SK-N-DZ (cell line): ENCODE data around the gene STS.
A peak's percentile ranks its signal among the peaks of the same experiment; 100 is the strongest.
"Not testable (repeated sequence)": the region's sequence is repeated elsewhere in the genome, so short reads cannot be mapped to it uniquely, and the experiment has no call there.

ENCODE experiments used
- DNase-seq: peaks from one replicate; pipeline ENCODE4 v3.0.0-alpha.2; 2015; ENCODE audit warnings: low spot score

Gene STS

DNA sequence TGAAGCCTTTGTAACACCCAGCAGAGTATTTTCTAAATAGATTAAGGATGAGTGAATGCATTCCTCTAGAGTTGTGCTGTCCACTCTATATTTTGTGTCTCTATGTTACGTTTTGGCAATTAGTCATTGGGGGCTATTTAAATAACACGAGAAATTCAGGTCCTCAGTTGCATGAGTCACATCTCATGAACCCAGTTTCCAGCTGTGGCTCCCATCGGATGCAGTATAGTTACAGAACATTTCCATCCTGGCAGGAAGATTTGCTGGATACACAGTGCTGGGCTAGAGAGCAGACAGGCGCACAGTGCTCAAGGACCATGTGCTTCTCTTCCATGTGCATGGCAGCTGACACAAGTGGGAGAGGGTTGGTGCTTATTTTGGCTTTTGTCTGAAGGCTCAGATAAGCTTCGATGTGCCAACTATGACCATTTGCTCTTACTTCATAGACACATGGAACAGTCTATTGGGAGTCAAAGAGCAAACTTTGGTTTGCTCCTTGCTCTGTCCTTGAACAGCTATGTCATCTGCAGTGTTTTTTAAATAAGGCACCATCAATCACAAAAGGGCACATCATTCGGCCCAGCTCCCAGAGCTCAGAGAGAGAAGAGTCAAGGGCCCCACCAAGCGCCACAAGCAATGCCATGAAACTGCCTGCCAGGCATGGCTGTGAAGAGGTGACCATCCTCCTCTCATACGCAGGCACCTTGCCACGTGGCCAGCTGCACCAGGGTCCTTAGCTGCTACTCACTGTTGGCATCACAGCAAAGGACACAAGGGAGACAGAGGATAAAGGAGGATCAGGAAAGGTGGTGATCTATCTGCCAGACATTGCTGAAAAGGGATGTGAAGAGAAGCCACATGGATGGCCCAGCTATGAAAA lies 8.1 kb upstream of the STS start:
- DNase-seq: no peak

DNA sequence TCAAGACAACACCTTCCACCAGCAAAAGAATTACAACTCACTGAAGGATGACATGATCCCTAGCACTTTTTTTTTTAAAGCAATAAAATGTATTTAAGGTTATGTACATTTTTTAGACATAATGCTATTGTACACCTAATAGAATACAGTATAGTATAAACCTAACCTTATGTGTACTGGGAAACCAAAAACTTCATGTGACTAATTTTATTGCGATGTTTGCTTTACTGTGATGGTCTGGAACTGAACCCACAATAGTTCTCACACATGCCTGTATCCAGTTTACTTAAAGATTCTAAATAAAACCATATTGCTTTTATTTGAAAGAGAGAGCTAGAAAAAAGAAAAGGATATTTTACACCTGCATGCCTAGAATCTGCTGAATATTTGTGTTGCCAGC lies 4.4 kb upstream of the STS start:
- no peak for DNase-seq

DNA sequence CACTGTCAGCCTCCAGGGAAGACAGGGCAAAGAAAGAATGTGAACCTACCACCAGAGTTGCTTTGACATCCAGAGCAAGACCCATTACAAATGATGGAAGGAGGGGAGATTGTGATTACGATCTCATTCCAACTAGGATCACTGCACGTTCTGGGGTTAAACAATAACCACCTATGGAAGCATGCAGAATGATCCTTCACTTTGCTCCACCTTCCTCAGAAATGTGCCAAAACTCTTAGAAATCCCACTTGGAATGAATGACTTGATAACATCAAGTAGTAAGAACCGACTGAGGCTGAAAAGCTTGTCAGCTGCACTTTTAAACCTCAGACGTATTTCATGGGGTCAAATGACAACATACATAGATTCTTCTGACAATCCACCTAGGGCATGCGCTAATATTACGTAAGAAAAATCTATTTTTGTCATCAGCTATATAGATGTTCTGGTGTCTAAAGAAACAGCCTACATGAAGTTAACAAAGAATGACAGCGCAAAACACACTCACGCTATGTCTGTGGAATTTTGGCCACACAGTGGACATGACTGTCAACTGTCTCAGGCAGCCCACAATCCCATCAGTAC lies 3.5 kb upstream of the STS start:
- DNase-seq: no peak

DNA sequence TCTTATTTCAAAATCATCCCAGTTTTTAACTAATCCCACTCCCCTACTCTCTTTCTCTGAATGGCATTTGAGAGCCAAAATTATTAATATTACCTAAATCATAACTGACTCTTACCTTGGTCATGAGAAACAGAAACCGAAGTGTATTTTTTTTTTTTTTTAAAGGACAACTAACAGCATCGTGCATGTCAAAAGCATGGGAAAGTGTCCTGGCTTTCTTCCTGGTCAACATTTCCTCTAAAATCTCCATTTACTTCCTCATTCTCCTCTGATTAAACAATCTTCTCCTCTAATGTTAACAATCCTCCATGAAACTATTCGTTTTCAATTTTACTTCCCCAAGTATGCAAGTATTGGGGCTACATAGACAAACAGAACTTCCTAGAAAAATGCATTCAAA lies 2.1 kb upstream of the STS start:
- DNase-seq: no peak

DNA sequence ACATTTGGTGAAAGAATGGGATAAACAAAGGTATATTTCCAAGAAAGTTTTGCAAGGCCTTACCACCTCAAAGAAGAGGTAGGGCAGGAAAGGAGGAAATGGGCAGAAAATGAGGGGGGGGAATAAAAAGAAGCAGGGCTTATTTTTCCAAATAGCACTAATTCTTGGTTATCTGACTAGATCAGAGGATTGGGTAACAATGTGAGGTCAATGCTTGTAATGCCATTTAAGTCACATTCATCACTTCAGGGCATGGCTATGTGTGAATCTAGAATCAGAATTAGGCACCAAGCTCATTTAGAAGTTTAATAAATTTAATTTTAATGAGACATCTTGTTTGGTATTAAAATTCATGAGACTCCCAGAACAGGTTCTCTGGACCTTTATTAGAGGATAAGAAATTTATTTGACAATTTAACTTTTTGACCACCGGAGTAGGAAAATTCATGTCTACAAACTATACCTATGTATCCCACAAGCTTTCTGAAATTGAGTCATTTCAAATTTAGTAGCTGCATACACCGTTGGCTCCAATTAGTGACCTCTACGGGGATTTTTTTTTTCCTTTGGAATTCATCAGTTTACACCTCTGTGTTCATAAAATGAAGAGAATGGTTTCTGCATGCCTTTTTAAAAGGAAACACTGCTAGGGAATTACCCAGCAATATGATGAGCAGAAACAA lies 1.4 kb upstream of the STS start:
- DNase-seq: no peak

DNA sequence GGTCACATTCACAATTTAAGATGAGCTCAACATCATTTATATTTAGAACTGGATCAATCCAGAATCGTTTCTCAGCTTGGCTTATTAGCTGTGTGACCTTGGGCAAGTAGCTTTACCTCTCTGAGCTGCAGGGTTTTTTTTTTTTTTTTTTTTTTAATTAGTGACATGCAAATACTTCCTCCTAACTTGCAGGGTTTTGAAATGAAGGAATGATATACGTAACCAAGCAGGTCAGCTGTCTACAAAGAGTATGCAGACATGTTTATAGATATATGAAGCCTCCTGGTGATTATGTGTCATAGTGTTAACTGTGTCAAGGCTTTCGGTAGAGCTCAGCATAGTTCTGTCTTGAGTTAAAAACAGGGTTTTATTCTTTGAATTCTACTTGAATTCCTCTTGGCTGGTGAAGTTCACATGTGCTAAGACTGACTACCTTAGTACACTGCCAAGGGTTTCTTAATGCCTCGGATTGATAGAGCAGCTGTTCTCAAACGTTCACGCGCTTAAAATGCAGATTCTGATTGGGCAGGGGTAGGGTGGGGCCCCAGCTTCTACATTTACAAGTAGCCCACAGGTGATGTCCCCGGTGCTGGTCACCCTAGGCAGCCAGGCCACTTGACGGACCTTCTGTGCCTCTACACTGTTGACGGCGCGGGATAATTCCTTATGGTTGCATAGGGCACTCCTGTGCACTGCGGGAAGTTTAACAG lies 654 bp upstream of the STS start:
- no peak for DNase-seq

DNA sequence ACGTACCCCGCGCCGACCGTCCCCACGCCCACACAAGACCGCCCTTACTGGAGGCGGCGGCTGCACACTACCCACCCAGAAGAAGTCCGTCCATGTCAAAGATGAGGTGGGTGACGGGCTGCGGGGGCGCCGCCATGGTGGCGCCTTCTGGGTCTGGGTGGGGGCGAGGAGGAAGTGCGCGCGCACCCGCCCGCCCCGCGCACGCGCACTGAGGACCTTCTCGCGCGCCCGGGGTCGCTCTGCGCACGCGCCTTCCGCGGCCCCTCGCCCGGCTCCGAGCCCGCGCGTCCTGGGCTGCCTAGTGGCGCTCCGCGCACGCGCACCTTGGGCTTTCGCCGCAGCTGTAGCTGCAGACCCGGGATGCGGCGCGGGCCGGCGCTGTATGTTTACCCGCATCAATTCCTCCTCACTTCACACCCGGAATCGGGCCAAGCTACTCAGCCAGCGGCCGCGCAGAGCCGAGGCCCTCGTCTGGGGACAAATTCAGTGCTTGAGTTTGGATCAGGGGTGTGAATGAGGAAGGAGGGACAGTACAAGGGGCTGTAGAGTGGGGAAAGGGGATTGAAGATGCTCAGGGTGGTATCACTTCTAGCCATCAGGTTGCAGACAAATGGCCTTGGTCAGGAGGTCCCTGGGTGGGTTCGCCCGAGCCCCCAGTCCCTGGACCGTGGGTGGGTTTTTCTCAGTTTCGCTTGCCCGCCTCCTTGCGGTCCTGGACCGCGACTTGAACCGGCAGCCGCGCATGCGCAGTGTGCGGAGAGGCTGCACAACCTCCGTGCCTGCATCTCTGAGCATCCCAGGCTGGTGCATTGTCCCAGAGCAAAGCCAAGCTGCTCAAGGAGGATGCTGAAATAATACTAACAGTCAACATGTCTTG lies 704 bp downstream of the STS start, which contains the start of gene PUDP:
TSS of gene PUDP (minus strand) at position 176 of the 877 bp plus-strand sequence. CDS start at position 136, 40 bp downstream.
- DNase-seq: peak; percentile 80

DNA sequence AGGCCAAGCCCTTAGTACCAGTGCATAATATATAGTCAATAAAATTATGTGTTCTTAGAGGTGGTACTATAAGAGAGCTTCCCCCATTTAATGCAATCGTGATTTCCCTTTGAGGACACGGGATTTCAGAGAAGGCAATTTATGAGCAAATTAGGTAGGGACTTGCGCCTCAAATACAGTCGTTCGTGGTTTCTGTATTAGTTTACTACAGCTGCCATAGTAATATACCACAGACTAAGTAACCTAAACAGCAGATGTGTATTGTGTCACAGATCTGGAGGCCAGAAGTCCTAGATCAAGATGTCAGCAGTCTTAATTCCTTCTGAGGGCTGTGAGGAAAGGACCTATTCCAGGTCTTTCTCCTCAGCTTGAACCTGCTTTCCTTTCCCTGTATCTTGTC lies 1.9 kb downstream of the STS start:
- DNase-seq: no peak

DNA sequence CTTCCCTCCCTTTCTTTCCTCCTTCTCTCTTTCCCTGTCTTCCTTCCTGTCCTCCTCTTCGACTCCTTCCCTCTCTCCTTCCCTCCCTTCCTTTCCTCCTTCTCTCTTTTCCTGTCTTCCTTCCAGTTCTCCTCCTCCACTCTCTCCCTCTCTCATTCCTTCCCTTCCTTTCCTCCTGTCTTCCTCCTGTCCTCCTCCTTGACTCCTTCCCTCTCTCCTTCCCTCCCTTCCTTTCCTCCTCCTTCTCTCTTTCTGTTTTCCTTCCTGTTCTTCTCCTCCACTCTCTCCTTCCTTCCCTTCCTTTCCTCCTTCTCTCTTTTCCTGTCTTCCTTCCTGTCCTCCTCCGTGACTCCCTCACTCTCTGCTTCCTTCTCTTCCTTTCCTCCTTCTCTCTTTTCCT lies 5.7 kb downstream of the STS start:
- no peak for DNase-seq

DNA sequence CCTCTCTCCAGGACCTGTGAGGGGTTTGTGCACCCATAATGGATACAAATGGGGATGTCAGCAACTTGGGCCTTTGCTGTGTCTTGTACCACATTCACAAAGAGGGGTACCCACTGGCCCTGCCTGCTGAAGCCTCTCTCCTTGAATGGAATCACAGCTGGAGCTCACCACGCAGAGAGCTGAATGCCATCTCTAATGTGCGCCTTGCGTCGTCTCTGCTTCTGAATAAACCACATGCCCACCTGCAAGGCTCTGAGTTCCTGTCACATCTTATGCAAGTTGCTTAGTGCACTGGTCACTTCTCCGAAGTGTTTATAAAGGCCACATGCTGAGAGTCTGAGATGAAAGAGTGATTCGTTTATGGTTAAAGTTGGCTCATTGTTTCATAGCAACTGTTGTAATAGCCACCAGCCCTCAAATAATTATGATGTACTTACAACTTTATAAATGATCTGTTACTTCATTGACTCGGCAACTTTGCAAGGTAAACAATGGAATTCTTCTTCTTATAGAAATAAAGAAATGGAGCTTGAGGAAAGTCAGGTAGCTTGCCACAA lies 6.6 kb downstream of the STS start:
- DNase-seq: no peak

DNA sequence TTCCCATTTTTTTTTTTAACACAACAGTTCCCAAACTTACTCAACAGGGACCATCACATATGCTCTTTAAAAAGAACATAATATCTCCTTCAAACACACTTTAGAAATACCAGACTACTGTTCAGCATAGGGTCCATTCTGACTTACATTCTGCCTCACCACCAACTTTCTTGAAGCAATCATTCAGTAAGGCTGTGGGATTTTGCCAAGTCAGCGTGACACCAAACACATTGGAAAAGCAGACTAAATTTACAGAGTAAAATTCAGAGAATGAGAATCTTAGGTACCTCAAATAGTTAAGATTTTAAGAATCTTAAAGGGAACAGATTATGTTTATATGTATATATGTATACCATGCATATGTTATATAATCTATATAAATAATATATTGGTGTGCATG lies 7.7 kb downstream of the STS start:
- DNase-seq: no peak

DNA sequence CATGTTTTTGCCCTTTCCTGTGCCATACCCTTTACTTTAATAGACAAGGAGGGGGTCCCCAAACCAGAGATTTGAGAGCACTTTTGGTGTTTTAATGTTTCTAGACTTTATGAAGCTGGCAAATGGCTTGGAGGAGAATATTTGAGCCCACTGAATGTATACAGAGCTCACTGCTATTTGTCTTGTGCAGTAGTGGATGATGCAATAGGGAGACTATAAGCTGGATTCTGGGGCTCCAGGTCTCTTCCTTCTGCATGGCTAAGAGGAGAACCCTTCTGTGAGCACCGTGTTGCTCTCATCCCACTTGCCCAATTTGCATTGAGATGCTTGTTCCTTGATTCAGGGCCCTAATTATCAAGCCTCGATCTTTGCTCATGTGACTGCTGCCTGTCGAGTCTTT lies 9.4 kb downstream of the STS start:
- no peak for DNase-seq

DNA sequence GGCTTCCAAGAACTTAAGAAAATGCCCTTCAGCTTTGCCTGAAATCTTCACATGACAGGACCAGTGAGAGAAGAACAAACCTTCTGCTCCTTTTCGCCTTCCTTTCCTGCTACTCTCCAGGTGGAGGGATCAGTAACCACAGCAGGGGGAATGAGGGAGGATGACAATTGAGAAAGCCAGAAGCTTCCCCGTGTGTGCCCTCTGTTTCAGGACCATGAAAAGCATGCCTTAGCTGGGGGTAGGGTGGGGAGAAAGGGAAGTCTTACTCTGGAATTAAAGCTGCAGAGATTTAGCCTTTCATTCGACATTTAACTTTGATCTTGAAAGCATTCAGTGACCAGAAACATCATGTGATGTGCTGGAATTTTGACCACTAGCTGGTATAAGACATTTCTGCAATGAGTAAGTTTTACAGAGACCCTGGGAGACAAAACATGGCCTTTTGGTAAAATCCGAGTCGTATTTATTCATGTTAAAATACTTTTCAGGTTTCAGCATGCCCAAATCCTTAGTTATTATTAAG lies 11.0 kb downstream of the STS start:
- no peak for DNase-seq

DNA sequence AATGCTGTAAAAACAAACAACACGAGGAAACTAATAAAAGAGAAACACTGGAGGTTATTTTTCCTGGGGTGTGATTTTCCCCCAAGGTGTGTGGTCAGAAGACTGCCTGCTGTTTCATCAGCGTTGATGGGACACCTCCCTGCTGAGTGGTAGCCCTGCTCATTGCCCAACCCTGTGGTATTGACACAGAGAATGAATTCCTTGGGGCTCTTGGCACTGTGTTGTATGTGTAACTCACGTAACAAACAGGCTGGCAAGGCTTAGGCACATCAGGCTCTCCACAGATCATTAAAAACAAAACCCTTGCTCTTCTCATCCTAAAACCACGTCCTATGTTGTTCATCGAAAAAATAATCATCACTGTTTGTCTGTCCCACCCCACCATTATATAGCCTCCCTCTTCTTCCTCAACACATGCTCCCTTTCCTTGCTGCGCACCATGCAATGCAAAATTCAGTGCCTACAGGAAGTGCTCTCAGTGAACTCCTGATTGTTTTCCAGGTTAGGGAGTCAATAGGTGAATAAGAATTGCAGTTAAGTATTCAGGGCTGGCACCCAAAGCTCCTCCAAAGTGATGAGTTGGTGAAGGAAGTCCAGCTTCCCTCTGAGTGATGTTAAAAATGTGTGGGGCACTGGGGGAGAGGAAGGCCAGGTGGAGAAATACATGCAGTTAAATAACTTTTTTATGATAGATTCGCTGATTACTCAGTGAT lies 11.8 kb downstream of the STS start:
- no peak for DNase-seq

DNA sequence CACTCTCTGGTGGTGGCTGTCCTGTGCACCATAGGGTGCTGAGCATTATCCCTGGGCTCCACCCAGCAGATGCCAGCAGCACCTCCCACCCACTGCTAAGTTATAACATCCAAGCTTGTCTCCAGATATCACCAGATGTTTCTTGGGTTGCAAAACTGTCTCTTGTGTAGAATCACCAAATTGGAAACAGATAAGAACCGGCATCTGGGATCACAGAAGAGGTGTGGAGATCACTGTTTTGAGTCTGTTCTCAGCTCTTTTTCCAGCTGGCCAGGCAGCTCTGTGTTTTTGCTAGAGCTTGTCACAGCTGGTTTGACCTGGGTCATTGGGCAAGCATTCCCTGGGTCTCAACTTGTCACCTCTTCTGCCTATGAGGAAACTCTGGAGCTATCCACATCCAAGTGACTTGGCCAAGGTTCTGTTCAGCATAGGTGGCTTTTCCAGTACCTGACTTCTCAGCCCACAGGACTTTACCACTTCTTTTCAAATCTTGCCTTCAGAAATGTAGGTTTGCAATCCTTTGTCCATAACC lies 15.7 kb downstream of the STS start:
- no peak for DNase-seq

DNA sequence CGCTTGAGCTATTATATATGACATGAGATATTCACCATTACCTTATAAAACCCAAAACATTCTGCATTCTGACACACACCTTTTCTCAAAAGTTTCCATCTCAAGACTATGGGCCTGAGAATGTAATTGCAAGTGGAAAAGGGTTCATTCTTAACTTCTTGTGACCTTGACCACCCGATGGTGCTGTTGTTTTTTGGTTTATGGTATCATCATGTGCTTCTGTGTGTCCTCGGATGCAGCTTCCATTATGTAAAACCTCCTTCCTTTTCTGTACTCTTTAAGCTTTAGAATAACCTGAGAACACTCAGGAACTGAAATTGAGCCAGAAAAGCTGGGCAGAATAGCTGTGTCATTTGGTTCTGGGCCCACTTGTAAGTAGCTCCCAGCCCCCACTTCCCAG lies 16.7 kb downstream of the STS start:
- no peak for DNase-seq

DNA sequence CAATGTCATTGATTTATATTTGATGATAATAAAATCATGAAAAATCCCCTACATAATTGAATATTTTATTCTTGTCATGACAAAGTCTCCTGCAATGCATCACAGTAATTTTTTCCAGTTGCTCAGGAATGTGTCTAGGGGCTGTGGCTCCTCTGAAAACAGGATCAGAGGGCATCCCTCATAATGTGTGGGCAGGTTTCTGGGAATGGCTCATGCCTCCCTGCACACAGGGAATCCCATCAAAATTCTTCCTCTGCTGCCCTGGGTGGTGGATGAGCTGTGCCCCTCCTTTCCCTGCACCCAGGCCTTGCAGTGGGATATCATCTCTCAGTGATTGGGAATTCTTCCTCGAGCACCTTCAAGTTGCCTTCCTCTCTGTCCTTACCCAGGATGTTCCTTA lies 20.9 kb downstream of the STS start:
- DNase-seq: no peak

DNA sequence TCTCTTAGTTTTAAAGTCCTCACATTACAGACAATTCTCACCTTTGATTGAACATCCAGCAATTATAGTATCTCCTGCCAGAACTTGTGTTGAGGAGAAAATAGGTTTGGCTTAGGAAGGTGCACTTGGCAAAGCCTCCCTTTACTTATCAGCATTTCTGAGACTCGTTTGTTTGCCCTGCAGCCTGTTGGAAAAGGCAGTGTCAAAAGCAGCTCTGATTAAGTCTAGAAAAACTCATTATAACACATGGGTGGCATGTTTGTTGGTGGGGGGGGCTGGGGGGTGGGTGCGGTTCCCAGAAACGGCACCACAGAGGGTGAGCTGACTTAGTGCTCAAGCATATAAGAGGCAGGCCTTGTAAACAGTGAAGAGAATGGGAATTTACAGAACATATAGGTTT lies 22.1 kb downstream of the STS start:
- no peak for DNase-seq

DNA sequence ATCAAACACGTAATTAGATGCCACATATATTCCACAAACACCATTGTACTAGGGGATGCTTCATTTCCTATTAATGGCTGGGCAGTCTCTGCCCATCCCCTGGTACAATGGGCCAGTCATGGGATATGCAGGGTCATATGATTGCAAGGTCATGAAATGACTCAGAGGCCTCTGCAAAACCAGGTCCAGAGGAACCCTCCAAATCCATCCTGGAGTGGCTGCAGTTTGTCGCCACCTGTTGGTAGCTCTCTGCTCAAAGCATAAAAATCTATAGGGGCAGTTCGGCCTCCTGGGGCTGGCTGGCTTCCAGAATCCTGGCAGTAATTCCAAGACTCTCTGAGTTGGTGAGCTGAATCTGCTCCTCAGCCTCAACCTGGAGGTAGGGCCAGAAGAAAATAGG lies 23.4 kb downstream of the STS start:
- no peak for DNase-seq

DNA sequence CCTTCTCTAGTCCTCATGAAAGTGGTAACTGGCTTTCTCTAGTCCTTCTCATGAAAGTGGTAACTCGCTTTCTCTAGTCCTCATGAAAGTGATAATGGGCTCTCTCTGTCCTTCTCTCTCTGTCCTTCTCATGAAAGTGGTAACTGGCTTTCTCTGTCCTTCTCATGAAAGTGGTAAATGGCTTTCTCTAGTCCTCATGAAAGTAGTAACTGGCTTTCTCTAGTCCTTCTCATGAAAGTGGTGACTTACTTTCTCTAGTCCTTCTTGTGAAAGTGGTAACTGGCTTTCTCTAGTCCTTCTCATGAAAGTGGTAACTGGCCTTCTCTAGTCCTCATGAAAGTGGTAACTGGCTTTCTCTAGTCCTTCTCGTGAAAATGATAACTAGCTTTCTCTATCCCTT lies 31.3 kb downstream of the STS start:
- not testable (repeated sequence) for DNase-seq
